ENCODE data around the gene TP53RK. TPM values are rescaled to one million over a fixed set of nuclear protein-coding genes. Genes with fewer than 3 reads are reported as not detected.

The TP53RK gene
- total RNA-seq, 1 donor: 21.0 TPM

- Histone ChIP-seq H3K4me1 (ENCODE audit: insufficient read depth, low read length) (peaks cover 5% of the 10 kb centered on the region), H4K20me1 (ENCODE audit: insufficient read depth, low read length) (no peaks in the 10 kb centered on the region), H2AFZ (ENCODE audit: low read length) (no peak overlapping the region), H3K4me2 (ENCODE audit: insufficient read depth, low read length) (no peak overlapping the region), H3K4me3 (ENCODE audit: insufficient read depth, low read length) (no peak overlapping the region), H3K27me3 (ENCODE audit: insufficient read depth, low read length) (no peaks in the 10 kb centered on the region), H3K9me3 (ENCODE audit: low read depth, low read length) (no peaks in the 10 kb centered on the region), H3K36me3 (ENCODE audit: insufficient read depth, low read length) (no peaks in the 10 kb centered on the region), H3K27ac (ENCODE audit: low read depth, low read length) (no peak overlapping the region), H3K79me2 (ENCODE audit: insufficient read depth, low read length) (no peaks in the 10 kb centered on the region)
- no peak for DNase-seq (ENCODE audit: insufficient read length, low spot score, missing footprints)
- no peak for TF ChIP-seq CTCF (IDR thresholded peaks at IDR 0.05; ENCODE audit: extremely low read depth, low read depth, low read length)
Observed at GRCh38 chr20:46642265-46642968, 46.8 kb downstream of the TP53RK start.

DNA sequence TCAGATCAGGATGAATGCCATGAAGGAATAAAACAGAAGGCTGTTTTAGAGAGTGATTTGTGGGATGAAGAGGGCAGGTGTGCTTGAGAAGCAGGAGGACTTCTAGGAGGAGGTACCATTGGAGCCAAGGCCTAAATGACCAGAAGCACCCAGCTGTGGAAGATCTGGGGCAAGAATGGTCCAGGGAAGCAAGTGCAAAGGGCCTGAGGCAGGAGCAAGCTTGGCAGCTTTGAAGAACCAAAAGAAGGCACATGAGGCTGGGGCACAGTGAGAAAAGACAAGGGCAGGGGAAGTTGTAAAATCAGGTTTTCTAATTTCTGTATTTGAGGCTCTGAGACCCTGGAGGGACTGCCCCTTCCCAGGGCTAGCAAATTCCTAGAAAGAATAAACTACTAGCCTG lies 47.8 kb downstream of the TP53RK start:
- no peak for TF ChIP-seq CTCF (IDR thresholded peaks at IDR 0.05; ENCODE audit: extremely low read depth, low read depth, low read length)
- Histone ChIP-seq H3K36me3 (ENCODE audit: insufficient read depth, low read length) (no peaks in the 10 kb centered on the region), H3K4me3 (ENCODE audit: insufficient read depth, low read length) (no peak overlapping the region), H3K4me2 (ENCODE audit: insufficient read depth, low read length) (no peak overlapping the region), H3K27ac (ENCODE audit: low read depth, low read length) (no peak overlapping the region), H3K79me2 (ENCODE audit: insufficient read depth, low read length) (no peaks in the 10 kb centered on the region), H3K27me3 (ENCODE audit: insufficient read depth, low read length) (no peaks in the 10 kb centered on the region), H4K20me1 (ENCODE audit: insufficient read depth, low read length) (no peaks in the 10 kb centered on the region), H3K9me3 (ENCODE audit: low read depth, low read length) (no peaks in the 10 kb centered on the region), H2AFZ (ENCODE audit: low read length) (no peak overlapping the region), H3K4me1 (ENCODE audit: insufficient read depth, low read length) (peaks cover 5% of the 10 kb centered on the region)
- DNase-seq (ENCODE audit: insufficient read length, low spot score, missing footprints): no peak

- no peak for TF ChIP-seq CTCF (IDR thresholded peaks at IDR 0.05; ENCODE audit: extremely low read depth, low read depth, low read length)
Observed at GRCh38 chr20:46640536-46641311, 48.5 kb downstream of the TP53RK start.

GRCh38 chr20:46640044-46640443 lies 49.2 kb downstream of the TP53RK start:
- no peak overlapping the region for H2AFZ ChIP-seq (ENCODE audit: low read length)
- no peaks in the 10 kb centered on the region for H4K20me1 ChIP-seq (ENCODE audit: insufficient read depth, low read length)
- H3K36me3 ChIP-seq (ENCODE audit: insufficient read depth, low read length): no peaks in the 10 kb centered on the region
- H3K9me3 ChIP-seq (ENCODE audit: low read depth, low read length): no peaks in the 10 kb centered on the region
- no peak for DNase-seq (ENCODE audit: insufficient read length, low spot score, missing footprints)
- TF ChIP-seq CTCF (IDR thresholded peaks at IDR 0.05; ENCODE audit: extremely low read depth, low read depth, low read length): no peak
- H3K79me2 ChIP-seq (ENCODE audit: insufficient read depth, low read length): no peaks in the 10 kb centered on the region
- no peak overlapping the region for H3K4me3 ChIP-seq (ENCODE audit: insufficient read depth, low read length)
- no peak overlapping the region for H3K27ac ChIP-seq (ENCODE audit: low read depth, low read length)
- H3K27me3 ChIP-seq (ENCODE audit: insufficient read depth, low read length): no peaks in the 10 kb centered on the region
- no peaks in the 10 kb centered on the region for H3K4me1 ChIP-seq (ENCODE audit: insufficient read depth, low read length)
- no peak overlapping the region for H3K4me2 ChIP-seq (ENCODE audit: insufficient read depth, low read length)

More at GRCh38 chr20:46640536-46641311, 48.5 kb downstream of the TP53RK start:
- no peak overlapping the region for H3K4me2 ChIP-seq (ENCODE audit: insufficient read depth, low read length)
- no peak overlapping the region for H2AFZ ChIP-seq (ENCODE audit: low read length)
- no peak overlapping the region for H3K27ac ChIP-seq (ENCODE audit: low read depth, low read length)
- H3K36me3 ChIP-seq (ENCODE audit: insufficient read depth, low read length): no peaks in the 10 kb centered on the region
- H3K9me3 ChIP-seq (ENCODE audit: low read depth, low read length): no peaks in the 10 kb centered on the region
- H3K79me2 ChIP-seq (ENCODE audit: insufficient read depth, low read length): no peaks in the 10 kb centered on the region
- no peaks in the 10 kb centered on the region for H3K4me1 ChIP-seq (ENCODE audit: insufficient read depth, low read length)
- H3K4me3 ChIP-seq (ENCODE audit: insufficient read depth, low read length): no peak overlapping the region
- no peak for DNase-seq (ENCODE audit: insufficient read length, low spot score, missing footprints)
- H3K27me3 ChIP-seq (ENCODE audit: insufficient read depth, low read length): no peaks in the 10 kb centered on the region
- H4K20me1 ChIP-seq (ENCODE audit: insufficient read depth, low read length): no peaks in the 10 kb centered on the region
